ENCODE measurements around the gene DUSP12. TPM values are rescaled to one million over a fixed set of nuclear protein-coding genes. Genes with fewer than 3 reads are reported as not detected.
A peak's percentile ranks its signal among the peaks of the same experiment; 100 is the strongest.

DUSP12 gene
- total RNA-seq, result 10 to 100 TPM in 1 of 2 donors, 1 to 10 TPM in 1; 7.5 to 23.8 TPM

- peak within 1 kb of the TSS; percentile 96 to 98 for H3K27ac Mint-ChIP-seq
- ATAC-seq, result peak; percentile 92 to 94
- peaks cover 0 to 9% of the 10 kb centered on the region in 2 donors for H3K9me3 Mint-ChIP-seq
Observed at GRCh38 chr1:161749509-161750407, at the start of gene DUSP12. DUSP12 (plus strand) TSS chr1:161749786; CDS start chr1:161749802, 16 bp downstream.

GRCh38 chr1:161702250-161702649, 47.3 kb upstream of the DUSP12 start:
- Mint-ChIP-seq H3K27ac (no peak overlapping the region), H3K9me3 (no peaks in the 10 kb centered on the region)

More at GRCh38 chr1:161749509-161750407, at the start of gene DUSP12:
- peaks cover 19 to 35% of the 10 kb centered on the region in 2 donors for H3K36me3 Mint-ChIP-seq
- peak; percentile 82 to 89 for DNase-seq (ENCODE audit: low spot score in 2 of 2)

DNA sequence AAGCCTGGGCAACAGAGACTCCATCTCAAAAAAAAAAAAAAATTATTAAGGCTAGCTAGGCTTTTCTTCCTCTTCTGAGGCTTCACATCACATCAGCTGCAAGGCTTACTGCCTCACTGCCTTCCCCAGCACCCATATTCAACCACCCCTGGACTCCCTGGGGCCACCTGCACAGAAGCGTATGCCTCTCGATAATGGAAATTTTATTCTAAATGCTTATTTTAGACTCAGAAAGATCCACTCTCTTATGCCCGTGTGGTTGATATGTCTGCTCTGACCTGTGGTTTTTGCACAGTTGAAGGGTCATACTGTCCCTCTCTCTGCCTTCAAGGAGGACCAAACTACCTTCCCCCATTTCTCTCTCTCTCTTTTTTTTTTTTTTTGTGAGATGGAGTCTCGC, 44.0 kb upstream of the DUSP12 start:
- no peaks in the 10 kb centered on the region for H3K9me3 Mint-ChIP-seq
- DNase-seq (ENCODE audit: low spot score in 2 of 2), result no peak
- no peak for ATAC-seq
- no peaks in the 10 kb centered on the region for H3K36me3 Mint-ChIP-seq
- no peak overlapping the region for H3K27ac Mint-ChIP-seq

More at GRCh38 chr1:161702250-161702649, 47.3 kb upstream of the DUSP12 start:
- H3K36me3 Mint-ChIP-seq, result no peaks in the 10 kb centered on the region
- ATAC-seq, result no peak
- DNase-seq (ENCODE audit: low spot score in 2 of 2), result no peak

GRCh38 chr1:161706113-161706481, 43.5 kb upstream of the DUSP12 start:
- no peaks in the 10 kb centered on the region for H3K36me3 Mint-ChIP-seq
- DNase-seq (ENCODE audit: low spot score in 2 of 2) (no peak), ATAC-seq (peak; percentile 5 to 16)
- H3K9me3 Mint-ChIP-seq, result no peaks in the 10 kb centered on the region
- H3K27ac Mint-ChIP-seq, result no peak overlapping the region

- H3K27ac Mint-ChIP-seq, result no peak within 1 kb of the TSS
- no peak for DNase-seq (ENCODE audit: low spot score in 2 of 2)
- no peaks in the 10 kb centered on the region for H3K9me3 Mint-ChIP-seq
- no peaks in the 10 kb centered on the region for H3K36me3 Mint-ChIP-seq
- ATAC-seq, result peak; percentile 90 to 94
Observed at GRCh38 chr1:161706482-161707347, 42.9 kb upstream of the DUSP12 start, which contains the start of gene FCRLA. FCRLA (plus strand) TSS chr1:161707229; CDS start chr1:161707265, 36 bp downstream.

DNA sequence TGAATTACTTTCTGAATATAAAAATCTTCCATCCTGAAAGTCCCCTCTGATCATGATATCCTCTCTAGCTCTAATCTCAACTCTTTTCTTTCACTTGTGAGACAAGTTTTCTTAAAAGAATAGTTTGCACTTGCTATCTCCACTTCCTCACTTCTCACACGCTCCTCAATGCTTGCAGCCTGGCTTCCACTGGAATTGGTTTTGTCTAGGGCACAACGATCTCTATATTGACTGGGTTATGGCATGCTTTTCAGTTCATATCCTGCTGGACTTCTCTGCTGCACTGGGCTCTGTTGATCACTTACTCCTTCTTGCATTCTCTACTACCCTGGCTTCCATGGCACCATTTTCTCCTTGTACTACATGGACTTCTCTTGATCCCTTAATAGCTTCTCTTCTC, 42.1 kb upstream of the DUSP12 start:
- DNase-seq (ENCODE audit: low spot score in 2 of 2) (no peak), ATAC-seq (no peak)
- Mint-ChIP-seq H3K9me3 (no peaks in the 10 kb centered on the region), H3K27ac (no peak overlapping the region), H3K36me3 (no peaks in the 10 kb centered on the region)

- H3K36me3 Mint-ChIP-seq, result no peaks in the 10 kb centered on the region
- DNase-seq (ENCODE audit: low spot score in 2 of 2) (no peak), ATAC-seq (no peak)
- H3K9me3 Mint-ChIP-seq, result no peaks in the 10 kb centered on the region
- H3K27ac Mint-ChIP-seq, result no peak overlapping the region
Observed at GRCh38 chr1:161709373-161709772, 40.2 kb upstream of the DUSP12 start.

- H3K36me3 Mint-ChIP-seq, result no peaks in the 10 kb centered on the region
- H3K9me3 Mint-ChIP-seq, result no peaks in the 10 kb centered on the region
- H3K27ac Mint-ChIP-seq, result no peak overlapping the region
- DNase-seq (ENCODE audit: low spot score in 2 of 2), result no peak
- no peak for ATAC-seq
Observed at GRCh38 chr1:161710560-161710959, 39.0 kb upstream of the DUSP12 start.

GRCh38 chr1:161718559-161719324, 30.8 kb upstream of the DUSP12 start:
- ATAC-seq, result no peak
- H3K27ac Mint-ChIP-seq, result no peak overlapping the region
- DNase-seq (ENCODE audit: low spot score in 2 of 2), result no peak

DNA sequence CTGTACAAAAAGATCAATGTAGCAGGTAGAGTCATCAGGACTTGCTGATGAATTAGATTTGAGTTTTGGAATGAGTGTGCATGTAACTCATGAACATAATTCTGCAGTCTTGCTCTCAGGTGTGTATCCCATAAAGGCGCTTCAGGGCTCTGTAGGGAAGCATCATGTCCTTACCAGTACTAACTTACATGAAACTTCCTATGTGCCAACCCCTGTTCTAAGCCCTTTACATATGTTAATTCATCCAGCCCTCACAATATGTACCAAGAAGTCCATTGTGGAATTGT, 30.3 kb upstream of the DUSP12 start:
- no peaks in the 10 kb centered on the region for H3K36me3 Mint-ChIP-seq
- no peaks in the 10 kb centered on the region for H3K9me3 Mint-ChIP-seq
- H3K27ac Mint-ChIP-seq, result no peak overlapping the region
- no peak for DNase-seq (ENCODE audit: low spot score in 2 of 2)
- peak; percentile 60 to 89 for ATAC-seq

More at GRCh38 chr1:161718559-161719324, 30.8 kb upstream of the DUSP12 start:
- Mint-ChIP-seq H3K36me3 (no peaks in the 10 kb centered on the region), H3K9me3 (no peaks in the 10 kb centered on the region)

GRCh38 chr1:161720422-161720821, 29.2 kb upstream of the DUSP12 start:
- Mint-ChIP-seq H3K9me3 (no peaks in the 10 kb centered on the region), H3K27ac (no peak overlapping the region), H3K36me3 (no peaks in the 10 kb centered on the region)
- no peak for ATAC-seq
- no peak for DNase-seq (ENCODE audit: low spot score in 2 of 2)

DNA sequence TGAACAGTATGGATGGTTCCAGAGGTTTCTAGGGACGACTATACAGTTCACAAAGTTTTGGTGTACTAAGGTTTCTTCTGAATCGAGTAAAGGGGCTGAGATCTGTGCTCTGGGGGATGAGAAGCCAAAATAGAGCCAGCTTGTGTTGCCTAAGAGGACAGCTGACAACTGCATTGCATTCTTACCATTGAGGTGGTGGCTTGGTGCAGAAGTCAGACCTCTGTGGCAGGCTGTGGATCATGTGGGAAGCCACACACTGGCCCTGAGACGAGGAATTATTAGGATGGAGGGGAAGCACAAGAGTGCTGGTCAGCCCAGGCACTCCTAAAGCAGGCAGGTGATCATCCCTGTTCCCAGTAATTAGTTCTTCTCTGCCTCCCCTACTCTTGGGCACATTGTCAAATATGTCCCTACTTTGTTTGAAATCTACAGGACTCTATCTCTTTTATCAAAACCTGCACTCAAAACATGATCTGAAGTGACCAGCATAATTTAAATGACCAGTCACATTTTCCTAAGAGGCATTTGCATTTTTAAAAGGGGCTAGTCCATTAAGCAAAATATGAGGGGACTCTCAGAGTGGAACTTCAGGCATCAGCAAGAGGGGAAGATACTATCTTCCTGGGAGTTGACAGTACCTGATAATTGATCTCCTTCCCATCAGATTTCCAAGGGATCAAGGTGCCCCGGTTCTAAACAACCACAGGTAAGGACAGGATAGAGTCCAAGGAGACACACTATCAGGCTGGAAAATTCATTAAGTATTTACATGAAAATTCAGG, 28.4 kb upstream of the DUSP12 start, which contains the start of gene FCRLB:
Gene FCRLB, plus strand, starts transcription at position 589 of the 782 bp plus-strand sequence. CDS start 1,129 bp downstream, outside the sequence.
- H3K9me3 Mint-ChIP-seq, result no peaks in the 10 kb centered on the region
- DNase-seq (ENCODE audit: low spot score in 2 of 2) (no peak), ATAC-seq (no peak)
- H3K27ac Mint-ChIP-seq, result no peak within 1 kb of the TSS
- no peaks in the 10 kb centered on the region for H3K36me3 Mint-ChIP-seq

DNA sequence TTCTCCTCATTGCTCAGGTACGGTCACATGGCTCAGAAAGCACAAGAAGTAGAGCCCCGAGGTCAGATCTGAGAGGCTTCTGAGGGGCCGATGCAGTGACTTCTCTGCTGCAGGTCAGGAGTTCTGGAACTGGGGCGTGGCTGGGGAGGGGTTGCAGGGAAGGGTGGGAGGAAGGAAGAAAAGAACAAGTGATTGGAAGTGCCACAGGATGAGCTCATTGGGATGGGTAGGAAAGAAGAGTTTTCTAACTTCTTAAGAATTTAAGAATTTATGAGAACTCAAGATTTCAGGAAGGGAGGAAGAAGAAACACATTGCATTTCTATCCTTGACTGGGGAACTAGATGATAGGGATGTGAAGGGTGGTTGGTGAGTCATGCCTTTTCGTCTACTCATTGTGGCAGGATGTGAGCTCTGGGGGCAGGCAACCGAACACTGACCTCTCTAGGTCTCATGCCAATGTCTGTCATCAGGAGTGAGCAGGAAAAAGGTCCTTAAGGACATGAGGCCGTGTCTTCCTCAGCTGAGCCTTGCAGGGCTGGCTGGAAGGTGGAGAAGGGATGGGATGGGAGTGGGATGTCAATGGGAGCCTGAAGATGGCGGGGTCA, 27.7 kb upstream of the DUSP12 start:
- DNase-seq (ENCODE audit: low spot score in 2 of 2), result no peak
- no peaks in the 10 kb centered on the region for H3K36me3 Mint-ChIP-seq
- peak in 1 of 2 donors; percentile 58 for ATAC-seq
- H3K9me3 Mint-ChIP-seq, result no peaks in the 10 kb centered on the region
- H3K27ac Mint-ChIP-seq, result no peak overlapping the region

- Mint-ChIP-seq H3K9me3 (no peaks in the 10 kb centered on the region), H3K36me3 (no peaks in the 10 kb centered on the region), H3K27ac (no peak overlapping the region)
- DNase-seq (ENCODE audit: low spot score in 2 of 2), result no peak
- ATAC-seq, result no peak
Observed at GRCh38 chr1:161722406-161722805, 27.2 kb upstream of the DUSP12 start.

GRCh38 chr1:161723459-161724141, 26.0 kb upstream of the DUSP12 start:
- Mint-ChIP-seq H3K9me3 (no peaks in the 10 kb centered on the region), H3K27ac (no peak overlapping the region), H3K36me3 (no peaks in the 10 kb centered on the region)
- no peak for ATAC-seq
- no peak for DNase-seq (ENCODE audit: low spot score in 2 of 2)
